RCC 7860 (cell line): ENCODE measurements around the gene GARIN5B.

Source experiments
- DNase-seq: peaks from one replicate; pipeline ENCODE4 v3.0.0-alpha.2; 2015; ENCODE audit warnings: low spot score
- FAIRE-seq: peaks from 2 replicates; lab custom pipeline; 2012; peaks lifted over from hg19 to GRCh38; lab: Jason Lieb, UNC

Gene GARIN5B

DNA sequence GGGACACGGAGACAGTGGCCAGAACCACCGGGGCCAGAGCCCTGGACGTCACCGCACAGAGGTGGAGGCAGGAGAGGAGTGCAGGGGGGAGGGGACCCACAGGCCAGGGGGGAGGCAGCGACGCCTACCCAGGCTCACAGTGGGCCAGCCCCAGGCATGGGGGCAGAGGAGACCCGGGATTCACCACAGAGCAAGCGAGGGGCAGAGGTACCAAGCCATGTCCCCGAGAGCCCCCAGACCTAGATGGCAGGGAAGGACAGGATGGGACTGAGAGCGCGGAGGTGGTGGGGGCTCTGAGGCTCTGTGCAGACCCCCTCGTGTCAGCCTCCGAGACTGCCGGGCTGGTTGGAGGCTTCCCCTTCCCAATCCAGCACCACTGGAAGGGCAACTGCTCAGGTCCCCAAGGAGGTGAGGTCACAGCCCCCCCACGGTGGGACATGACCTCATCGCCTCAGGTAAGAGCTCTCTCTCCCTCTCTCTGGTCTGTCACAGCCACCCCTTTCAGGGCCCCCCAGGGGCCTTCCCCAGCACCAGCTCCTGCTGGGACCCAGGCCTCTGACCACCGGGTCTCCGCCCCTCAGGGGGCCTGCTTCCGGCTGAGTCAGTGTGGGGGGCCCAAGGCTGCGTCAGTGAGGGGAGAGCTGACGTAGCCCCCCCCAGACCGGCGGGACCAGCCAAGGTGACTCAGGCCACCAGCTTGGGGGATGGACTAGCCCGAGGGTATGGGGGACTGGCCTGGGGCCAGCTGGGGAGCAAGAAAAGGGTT lies 9.4 kb upstream of the GARIN5B start:
- FAIRE-seq (no peak), DNase-seq (peak; percentile 73)

DNA sequence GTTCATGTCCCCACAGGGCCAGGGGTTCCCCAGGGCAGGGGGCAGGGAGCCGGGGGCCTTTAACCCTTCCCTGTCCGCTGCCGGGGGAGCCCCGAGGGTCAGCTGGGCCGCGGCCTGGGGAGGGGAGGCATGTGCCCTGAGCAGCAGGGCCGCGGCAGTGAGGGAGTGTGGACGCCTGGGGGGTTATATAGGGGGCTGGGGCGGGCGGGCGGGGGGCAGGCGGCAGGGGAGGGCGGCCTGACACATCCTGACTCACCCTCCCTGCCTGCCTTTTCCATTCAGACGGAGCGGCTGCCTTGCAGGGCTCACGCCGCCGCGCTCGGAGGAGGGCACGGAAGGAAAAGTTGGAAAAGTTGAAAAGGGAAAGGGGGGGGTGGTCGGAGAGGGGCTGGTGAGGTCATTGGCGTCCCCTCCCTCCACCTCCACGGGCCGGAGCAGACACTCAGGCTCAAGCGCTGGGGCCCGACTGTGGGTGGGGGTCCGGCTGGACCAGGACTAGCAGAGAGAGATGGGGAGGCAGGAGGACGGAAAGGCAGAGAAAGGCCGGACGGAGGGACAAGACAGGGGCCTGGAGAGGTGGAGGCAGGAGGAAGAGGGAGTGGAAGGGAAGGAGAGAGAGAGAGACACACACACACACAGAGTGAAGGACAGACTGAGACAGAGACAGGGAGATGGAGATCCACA lies 7.4 kb upstream of the GARIN5B start, which contains the start of gene IL11:
TSS of gene IL11 (minus strand) at position 159 of the 684 bp plus-strand sequence. CDS start at position 6, 153 bp downstream.
- DNase-seq, result peak; percentile 75
- FAIRE-seq, result no peak

DNA sequence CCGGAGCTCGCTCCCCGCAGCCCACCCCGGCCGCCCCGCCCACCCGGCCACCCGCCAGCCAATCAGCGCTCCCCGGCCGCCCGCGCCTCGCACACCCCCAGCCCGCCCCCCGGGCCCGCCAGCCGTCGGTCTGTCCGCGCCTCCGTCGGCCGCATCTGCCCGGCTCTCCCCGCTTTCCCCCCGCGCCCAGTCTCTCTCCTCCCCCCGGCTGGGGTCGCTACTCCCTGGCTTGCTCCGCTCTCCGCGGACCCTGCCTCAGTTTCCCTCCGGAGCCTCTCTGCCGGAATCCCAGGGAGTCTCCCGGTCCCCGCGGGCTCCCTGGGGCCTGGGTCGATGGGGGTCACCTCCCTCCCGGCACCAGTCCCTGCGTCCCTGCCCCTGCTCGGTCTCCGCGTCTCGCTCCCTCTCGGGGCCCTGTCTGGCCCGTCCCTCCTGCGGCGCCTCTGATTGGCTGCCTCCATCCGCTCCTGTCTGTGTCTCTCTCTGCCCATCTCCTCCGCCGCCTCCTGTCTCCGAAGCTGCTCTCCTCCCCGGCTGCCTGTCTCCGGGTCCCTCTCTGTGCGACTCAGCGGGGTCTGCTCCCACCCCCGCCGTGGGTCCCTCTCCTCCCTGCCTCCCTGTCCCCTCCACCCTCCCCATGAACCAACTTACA lies 6.7 kb upstream of the GARIN5B start:
- peak; percentile 48 for DNase-seq
- FAIRE-seq, result no peak

DNA sequence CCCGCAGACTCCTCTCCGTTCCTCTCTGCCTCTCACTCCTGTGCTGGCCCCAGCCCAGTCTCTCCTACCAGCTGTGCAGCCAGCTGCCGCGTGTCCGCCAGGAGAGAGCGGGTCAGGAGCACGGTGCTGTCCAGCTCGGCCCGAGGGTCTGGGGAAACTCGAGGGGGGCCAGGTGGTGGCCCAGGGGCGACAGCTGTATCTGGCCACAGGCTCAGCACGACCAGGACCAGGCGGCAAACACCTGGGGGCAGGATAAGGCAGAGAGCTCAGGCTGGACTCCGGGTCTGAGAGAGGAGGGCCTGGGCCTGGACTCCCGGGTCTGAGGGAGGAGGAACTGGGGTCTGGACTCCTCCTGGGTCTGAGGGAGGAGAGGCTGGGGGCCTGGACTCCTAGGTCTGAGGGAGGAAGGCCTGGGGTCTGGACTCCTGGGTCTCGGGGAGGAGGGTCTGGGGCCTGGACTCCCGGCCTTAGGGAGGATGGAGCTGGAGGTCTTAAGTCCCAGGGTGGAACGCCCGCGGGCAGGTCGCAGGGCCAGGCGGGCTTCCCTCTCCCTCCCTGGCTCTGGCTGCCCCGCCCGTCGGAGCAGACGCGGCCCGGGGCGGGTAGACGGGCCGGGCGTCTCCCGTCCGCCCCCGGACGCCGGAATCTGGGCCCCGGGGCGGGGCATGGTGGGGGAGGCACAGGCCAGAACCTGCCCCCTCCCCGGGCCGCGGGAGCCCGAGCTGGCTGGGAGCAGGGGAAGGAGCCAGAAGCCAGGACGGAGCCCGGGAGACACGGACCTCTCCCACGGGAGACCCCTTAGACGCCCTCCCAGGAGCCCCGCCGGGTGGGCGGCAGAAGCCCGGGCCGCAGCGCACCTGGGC lies 5.9 kb upstream of the GARIN5B start:
- FAIRE-seq, result no peak
- DNase-seq, result no peak

DNA sequence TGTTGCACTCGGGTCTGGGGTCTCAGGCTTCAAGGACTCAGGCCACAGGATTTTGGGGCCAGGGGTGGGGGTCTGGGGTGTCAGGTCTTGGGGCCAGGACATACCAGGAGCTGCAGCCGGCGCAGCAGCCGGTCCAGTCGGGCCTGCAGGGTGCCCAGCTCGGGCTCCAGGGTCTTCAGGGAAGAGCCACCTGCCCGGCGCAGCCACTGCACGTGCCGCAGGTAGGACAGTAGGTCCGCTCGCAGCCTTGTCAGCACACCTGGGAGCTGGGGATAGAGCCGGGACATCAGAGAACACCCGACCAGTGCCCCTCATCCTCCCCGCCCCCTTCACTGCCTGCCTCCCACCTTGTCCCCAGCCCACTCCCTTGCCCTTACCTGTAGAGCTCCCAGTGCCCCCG lies 5.0 kb upstream of the GARIN5B start:
- no peak for DNase-seq
- FAIRE-seq, result no peak

DNA sequence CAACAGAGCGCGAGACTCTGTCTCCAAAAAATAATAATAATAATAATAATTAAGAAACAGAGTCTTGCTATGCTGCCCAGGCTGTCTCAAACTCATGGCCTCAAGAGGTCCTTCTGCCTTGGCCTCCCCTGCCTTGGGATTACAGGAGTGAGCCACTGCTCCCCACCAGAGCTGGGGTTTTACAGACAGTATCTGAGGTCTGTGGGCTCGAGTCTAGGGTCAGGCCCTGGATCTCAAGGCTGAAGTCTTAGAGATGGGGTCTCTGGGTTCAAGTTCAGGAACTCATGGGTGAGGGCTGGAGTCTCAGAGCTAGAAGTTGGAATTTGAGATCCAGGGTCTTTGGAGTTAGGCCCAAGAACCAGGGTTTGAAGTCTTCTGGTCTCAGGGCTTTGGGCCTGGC lies 3.7 kb upstream of the GARIN5B start:
- DNase-seq (no peak), FAIRE-seq (no peak)

DNA sequence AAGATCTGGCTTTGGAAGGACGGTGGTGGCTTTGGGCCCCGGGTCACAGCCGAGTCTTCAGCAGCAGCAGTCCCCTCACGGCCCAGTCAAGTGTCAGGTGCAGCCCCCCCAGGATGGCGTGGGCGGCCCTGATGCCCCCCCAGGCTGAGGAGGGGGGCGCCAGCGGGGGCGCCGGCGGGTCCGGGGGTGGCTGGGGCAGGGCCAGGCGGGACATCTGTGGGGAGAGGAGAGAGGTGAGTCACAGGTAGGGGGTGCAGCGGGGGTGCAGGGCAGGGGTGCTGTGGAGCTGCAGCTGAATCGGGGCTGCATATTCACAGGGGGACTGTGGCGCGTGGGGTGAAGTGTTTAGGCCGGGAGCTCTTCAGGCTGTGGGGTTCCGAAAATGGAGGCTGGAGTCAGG lies 2.9 kb upstream of the GARIN5B start:
- no peak for DNase-seq

DNA sequence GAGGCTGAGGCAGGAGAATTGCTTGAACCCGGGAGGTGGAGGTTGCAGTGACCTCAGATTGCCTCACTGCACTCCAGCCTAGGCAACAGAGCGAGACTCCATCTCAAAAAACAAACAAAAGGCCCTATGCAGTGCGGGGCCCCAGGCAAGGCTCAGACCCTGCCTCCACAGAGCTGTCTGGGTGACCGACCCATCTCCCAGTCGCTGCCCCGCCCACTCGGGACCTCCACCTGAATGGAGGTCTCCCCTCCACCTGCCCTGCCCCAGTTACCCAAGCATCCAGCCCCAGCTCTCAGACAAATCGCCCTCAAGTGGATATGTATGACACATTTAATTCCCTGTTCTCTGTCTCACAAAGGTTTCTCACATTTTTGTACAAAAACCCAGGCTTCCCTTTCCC lies 2.2 kb upstream of the GARIN5B start:
- no peak for FAIRE-seq
- DNase-seq, result no peak

More for the DNA sequence above, 2.9 kb upstream of the GARIN5B start:
- FAIRE-seq, result no peak

DNA sequence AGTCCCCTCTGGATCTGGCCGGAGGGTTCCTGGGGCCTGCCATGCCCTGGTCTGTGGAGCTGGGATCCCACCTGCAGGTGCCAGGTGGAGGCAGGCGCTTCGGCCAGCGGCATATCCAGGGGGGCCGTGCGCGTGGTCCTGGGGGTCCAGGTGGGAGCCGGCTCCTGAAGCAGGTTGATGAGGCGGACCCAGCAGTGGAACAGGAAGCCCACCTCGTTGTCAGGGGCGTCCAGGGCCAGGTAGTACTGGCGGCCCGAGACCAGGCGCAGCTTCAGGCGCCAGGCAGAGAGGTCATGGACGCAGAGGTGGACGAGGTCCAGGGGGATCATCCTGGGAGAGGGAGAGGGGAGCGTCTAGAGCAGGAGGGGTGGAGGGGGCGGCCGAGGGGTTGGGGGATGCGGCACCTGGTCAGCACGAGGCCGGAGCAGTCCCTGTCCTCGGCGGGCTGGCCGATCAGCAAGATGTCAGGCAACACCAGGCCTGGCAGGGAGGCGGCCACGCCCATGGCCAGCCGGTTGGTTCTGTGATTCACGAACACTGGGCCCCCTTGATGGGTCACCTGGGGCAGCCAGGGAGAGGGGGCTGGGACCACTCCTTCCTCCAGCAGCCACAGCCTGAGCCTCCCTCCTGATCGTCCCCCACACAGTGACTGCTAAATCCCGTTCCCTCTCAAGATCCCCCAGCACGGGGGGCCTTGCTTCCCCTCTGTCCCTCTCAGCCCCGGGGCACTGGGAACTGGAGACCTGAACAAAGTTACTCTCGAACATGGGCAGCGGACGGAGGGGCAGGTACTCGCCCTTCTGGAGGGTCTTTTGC lies 678 bp downstream of the GARIN5B start:
- no peak for FAIRE-seq
- no peak for DNase-seq

DNA sequence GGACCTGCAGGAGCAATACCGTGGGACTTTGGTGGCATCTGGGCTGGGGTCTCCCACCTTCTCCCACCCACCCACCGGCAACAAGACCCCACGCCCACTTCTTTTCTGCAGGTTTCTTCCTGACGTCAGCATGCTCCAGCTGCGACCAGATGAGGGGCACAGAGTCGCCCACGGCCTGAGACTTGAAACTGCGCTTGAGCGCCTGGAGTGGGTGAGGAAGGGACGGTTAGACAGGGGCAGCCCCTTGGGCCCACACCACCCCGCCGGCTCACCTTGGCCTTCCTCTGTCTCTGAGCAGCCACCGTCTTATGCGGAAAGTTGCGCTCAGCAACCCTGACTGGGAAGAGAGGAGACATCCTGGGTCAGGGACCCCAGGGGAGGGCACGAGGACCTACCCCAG lies 2.2 kb downstream of the GARIN5B start:
- FAIRE-seq (no peak), DNase-seq (no peak)

DNA sequence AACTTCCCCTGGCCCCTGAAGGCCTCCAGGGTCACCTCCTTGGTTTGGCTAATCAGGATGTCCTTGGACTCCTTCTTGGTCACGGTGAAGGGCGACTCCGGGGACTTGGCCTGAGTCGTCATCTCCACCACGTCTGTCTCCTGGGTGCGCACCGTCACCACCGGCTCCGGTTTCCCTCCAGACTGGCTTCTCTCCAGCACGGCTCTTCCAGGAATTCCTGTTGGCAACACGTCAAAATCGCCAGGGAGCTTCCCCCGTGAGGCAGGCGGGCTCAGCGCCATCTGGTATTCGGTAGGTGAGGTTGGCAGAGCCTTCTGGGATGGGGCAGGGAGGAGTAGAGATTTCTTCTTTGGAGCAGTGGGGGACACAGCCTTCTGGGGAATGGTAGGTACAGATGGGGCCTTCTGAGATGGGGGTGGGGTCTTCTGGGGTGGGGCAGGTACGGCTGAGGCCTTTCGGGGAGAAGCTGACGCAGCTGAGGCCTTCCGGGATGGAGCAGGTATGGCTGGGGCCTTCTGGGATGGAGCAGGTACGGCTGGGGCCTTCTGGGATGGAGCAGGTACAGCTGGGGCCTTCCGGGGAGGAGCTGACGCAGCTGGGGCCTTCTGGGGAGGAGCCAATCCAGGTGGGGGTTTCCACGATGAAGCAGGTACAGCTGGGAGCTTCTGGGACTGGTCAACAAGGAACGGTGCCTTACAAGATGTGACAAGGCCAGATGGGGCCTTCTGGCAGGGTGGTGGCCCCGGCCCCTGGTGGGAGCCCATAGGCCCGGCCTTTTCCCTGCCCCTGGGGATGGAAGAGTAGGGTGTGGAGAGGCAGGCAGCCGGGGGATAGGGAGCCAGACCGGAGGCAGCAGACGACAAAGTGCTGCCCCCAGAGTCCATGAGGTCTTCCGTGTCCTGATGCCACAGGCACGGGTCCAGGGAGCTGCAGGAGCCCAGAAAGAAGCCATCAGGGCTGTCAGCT lies 3.8 kb downstream of the GARIN5B start:
- no peak for FAIRE-seq
- no peak for DNase-seq

DNA sequence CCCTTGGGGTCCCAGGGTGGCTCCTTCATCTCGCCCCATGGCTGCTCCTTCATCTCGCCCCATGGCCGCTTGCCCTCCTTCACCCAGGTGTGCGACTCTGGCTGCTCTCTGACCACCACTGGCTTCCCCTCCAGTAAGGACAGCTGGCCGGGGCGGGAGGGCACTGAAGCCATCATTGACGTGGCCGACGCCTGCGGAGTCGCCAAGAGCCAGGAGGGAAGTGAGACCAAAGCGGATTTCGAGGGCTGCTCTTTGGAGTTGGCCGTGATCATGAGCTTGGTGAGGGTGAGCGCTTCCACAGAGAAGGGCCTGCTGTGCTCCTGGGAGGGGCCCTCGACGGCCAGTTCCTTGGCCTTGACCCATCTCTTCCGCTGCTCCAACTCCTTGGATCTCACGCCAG lies 4.6 kb downstream of the GARIN5B start:
- no peak for DNase-seq
- FAIRE-seq, result no peak

DNA sequence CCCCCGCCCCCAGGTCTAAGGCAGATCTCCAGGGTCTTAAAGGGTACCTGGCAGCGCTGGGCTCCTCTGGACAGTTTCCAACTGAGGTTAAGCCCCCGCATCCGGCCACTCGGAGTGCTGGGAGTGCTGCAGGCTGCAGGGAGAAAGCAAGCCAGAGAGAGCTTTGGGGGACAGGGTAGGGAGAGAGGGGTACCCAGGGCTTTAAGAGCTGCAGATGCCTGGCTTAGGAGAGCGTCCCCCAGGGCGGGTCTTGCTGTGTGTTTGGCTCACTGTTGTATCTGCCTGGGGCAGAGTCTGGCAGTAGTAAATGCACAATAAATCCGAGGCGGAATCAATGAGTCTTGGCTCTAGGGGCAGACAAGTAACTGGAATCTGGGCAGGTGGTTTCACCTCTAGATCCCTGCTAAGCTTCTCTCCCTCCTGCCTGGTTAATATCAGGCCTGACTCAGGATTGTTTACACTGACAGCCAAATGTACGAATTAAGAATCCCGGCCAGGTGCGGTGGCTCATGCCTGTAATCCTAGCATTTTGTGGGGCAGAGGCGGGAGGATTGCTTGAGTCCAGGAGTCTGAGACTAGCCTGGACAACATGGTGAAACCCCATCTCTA lies 7.7 kb downstream of the GARIN5B start:
- no peak for DNase-seq
- FAIRE-seq, result no peak

DNA sequence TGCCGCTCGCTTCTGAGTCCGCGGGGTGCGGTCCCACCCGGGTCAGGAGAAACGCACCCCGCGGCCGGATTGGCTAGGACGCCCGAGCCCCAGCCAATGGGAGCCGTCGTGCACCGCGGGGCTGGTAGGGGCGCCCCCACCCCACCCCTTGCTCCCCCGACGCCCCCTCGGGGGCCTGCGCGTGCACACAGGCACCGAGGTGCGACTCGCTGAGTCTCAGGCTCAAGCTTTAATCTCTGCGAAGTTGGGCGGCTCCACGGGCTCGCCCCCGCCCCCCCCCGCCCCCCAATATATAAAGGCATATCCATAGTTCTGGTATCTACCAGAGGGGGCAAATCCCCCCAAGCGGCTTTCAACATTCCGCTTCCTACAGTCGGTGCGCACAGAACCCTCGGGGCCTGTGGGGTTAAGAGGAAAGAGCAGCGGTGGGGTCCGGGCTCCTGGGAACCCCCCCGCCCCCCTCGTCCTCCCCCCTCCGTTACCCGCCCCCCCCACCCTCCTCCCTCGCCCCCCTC lies 8.3 kb downstream of the GARIN5B start, which contains the start of gene COX6B2:
TSS of gene COX6B2 (minus strand) at position 22 of the 515 bp plus-strand sequence. CDS start 198 bp downstream, outside the sequence.
- DNase-seq, result no peak
- FAIRE-seq, result no peak

DNA sequence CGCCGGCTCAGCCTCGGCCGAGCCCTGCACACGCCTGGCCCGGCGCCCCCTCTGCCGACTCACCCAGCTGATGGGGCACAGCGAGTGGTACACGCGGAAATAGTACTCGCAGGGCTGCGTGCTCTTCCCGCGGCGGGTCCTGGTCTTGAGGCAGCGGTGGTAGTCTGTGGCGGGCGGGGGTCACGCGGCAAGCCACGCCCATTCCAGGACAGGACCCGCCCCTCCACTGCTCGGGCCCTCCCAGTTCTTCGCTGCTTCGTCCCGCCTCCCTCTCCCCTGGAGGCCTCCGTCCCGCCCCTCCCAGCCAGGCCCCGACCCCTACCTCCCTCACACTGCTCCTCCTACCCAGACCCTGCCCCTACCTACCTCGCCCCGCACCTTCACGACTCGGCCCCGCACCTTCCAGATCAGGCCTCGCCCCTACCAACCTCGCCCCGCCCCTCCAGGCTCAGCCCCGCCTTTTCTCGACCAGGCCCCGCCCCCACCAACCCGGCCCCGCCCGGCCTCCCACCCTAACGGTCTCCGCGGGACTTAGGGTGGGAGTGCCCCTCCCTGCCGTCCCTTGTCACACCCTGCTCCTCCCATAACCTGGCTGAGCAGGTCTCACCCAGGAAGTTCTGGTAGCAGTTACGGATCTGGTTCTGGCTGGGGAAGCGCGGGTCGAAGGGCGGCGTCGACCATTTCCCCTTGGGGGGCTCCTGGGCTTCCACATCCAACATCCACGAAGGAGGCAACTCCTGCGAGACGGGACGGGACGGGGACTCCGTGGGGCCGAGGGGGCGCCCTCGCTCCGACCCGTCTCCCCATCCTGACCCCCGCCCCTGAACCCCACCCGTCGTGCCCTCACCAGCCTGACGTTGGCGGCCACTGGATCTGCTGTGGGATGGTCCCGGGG lies 9.0 kb downstream of the GARIN5B start:
- FAIRE-seq, result no peak
- no peak for DNase-seq

DNA sequence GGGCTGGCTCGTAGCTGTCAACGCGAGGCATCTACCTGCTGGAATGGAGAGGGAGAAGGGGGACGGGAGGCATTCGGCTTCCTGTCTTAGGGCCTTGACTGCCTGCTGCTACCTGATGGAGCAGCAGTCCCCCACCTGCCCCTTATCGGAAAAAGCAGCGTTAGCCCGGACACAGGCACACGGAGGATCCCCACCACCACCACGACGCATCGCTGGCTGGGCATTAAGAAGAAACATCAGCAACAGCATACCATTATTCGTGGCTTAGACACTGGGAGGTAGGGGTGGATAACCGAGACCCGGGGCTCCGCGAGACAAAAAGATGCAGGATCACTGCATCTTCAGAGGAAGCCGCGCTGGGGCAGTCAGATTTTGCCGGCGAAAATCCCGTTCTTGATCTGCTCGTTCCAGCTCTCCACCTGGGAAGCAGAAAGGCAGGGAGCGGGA lies 9.7 kb downstream of the GARIN5B start:
- FAIRE-seq, result no peak
- DNase-seq, result no peak

DNA sequence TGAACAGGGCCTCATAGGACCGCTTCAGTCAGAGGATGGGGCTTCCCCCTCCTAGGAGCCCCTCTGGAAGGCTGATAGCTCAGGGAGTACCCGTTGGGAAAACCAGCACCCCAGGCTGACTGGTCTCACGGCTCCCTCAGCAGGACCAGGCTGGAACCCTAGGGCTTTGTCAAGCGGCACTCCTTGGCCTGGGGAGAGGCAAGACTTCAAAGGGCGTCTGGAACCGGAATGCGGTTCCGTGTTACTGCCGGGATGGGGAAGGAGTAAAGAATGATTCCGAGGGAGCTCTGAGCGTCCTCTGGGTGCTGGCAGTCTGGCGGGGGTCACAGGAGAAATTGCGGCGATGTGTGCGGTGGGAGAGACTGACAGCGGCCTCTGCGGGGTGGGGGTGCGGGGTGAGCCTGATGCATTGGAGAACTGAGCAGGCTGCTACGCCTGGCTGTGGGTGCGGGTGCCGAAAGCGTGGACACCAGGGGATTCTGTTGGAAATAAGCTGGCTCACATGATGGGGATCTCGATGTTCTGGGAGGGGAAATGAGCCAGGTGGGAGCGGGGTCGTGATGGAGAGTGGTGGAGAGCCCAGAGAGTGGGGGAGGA lies 10.4 kb downstream of the GARIN5B start:
- FAIRE-seq (no peak), DNase-seq (no peak)
